ENCODE results near the gene GPRIN3. TPM values are rescaled to one million over a fixed set of nuclear protein-coding genes. Genes with fewer than 3 reads are reported as not detected.
"Not testable (repeated sequence)": the region's sequence is repeated elsewhere in the genome, so short reads cannot be mapped to it uniquely, and the experiment has no call there.

Gene GPRIN3
- total and polyA plus RNA-seq, 2 of the 13 experiments (the other 11 are each of a cell fraction or from before 2014, with no cell fraction given): not detected

DNA sequence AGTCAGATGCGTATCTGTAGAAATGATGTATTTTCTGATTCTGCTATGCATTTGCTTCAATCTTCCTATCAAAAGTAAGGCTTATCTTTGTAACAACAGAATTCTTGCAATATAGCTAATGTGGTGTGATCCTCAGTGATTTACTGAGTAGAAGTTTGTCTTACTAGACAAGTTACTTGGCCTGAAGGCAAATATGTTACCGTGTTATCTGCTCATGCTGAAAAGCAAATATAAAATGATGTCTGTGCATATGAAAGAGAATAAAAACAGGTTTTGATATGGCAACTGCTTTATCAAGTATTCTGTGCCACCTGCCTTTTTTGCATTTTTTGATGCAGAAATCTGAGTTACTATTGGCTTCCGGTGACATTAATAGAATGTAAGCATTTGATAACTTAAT, 103.7 kb downstream of the GPRIN3 start:
- H4K20me1 ChIP-seq (ENCODE audit: insufficient read depth, low read length): no peaks in the 10 kb centered on the region
- no peak overlapping the region for H3K27ac ChIP-seq (ENCODE audit: extremely low read length, insufficient read depth, low read length)
- FAIRE-seq (no peak), DNase-seq (ENCODE audit: low spot score) (no peak), ATAC-seq (no peak)
- H2AFZ ChIP-seq (ENCODE audit: low read length): no peak overlapping the region
- ChIA-PET CTCF (ENCODE audit: low intra/inter-chr PET ratio, low total read pairs) (no interaction called here), POLR2A (no interaction called here)
- in situ Hi-C loops (cut with HindIII; ENCODE audit: extremely low pct_ligation_motif_present, low pct_unique_long_range_greater_than_20kb): no loop called here
- H3K9me3 ChIP-seq (ENCODE audit: low read length): no peaks in the 10 kb centered on the region
- H3K4me3 ChIP-seq (replicated peaks in 1 of 3; ENCODE audit: insufficient read depth in 1 of 3, low read depth in 2 of 3, low read length in 3 of 3): no peak overlapping the region
- WGBS (ENCODE audit: low lambda C conversion rate): 37% methylated on average over 3 of the region's 3 CpGs
- no peaks in the 10 kb centered on the region for H3K36me3 ChIP-seq (replicated peaks in 1 of 2; ENCODE audit: control insufficient read depth in 1 of 2, insufficient read depth in 2 of 2, low read length in 2 of 2)
- H3K79me2 ChIP-seq (ENCODE audit: insufficient read depth, low read length): no peaks in the 10 kb centered on the region
- intact Hi-C loops (cut with micrococcal nuclease; ENCODE audit: unreplicated experiment): no loop called here
- no peak overlapping the region for H3K9ac ChIP-seq (ENCODE audit: insufficient read depth, low read depth, low read length)
- H3K4me2 ChIP-seq (ENCODE audit: low read depth, low read length): no peak overlapping the region
- no peaks in the 10 kb centered on the region; a peak in 1 of 5 replicates for H3K27me3 ChIP-seq (ENCODE audit: control insufficient read depth in 1 of 2, insufficient read depth in 2 of 2, low read length in 2 of 2)
- no peak for TF ChIP-seq ZNF766 (CRISPR knock-in tag; IDR thresholded peaks at IDR 0.05; ENCODE audit: borderline replicate concordance)
- no peak for TF ChIP-seq SIX1 (CRISPR knock-in tag; IDR thresholded peaks at IDR 0.05; ENCODE audit: borderline replicate concordance)
- BruUV-seq (replicated peaks): no TSS peak
- no peaks in the 10 kb centered on the region for H3K4me1 ChIP-seq (ENCODE audit: insufficient read depth, low read length)

GRCh38 chr4:89199394-89199793, 108.2 kb downstream of the GPRIN3 start:
- WGBS (ENCODE audit: low lambda C conversion rate): 100% methylated on average over 1 of the region's 1 CpG
- in situ Hi-C loops (cut with HindIII; ENCODE audit: extremely low pct_ligation_motif_present, low pct_unique_long_range_greater_than_20kb); H3K27me3 ChIP-seq (ENCODE audit: control insufficient read depth in 1 of 2, insufficient read depth in 2 of 2, low read length in 2 of 2); H3K36me3 ChIP-seq (replicated peaks in 1 of 2; ENCODE audit: control insufficient read depth in 1 of 2, insufficient read depth in 2 of 2, low read length in 2 of 2); H3K9ac ChIP-seq (ENCODE audit: insufficient read depth, low read depth, low read length); H3K79me2 ChIP-seq (ENCODE audit: insufficient read depth, low read length); POLR2A ChIA-PET; intact Hi-C loops (cut with micrococcal nuclease; ENCODE audit: unreplicated experiment); H3K4me2 ChIP-seq (ENCODE audit: low read depth, low read length); H4K20me1 ChIP-seq (ENCODE audit: insufficient read depth, low read length); H3K9me3 ChIP-seq (ENCODE audit: low read length); H3K4me3 ChIP-seq (replicated peaks in 1 of 3; ENCODE audit: insufficient read depth in 1 of 3, low read depth in 2 of 3, low read length in 3 of 3); H3K27ac ChIP-seq (ENCODE audit: extremely low read length, insufficient read depth, low read length); H2AFZ ChIP-seq (ENCODE audit: low read length); DNase-seq (ENCODE audit: low spot score); CTCF ChIA-PET (ENCODE audit: low intra/inter-chr PET ratio, low total read pairs); ATAC-seq; FAIRE-seq; BruUV-seq (replicated peaks): not testable (repeated sequence)
- H3K4me1 ChIP-seq (ENCODE audit: insufficient read depth, low read length): peaks cover 11% of the 10 kb centered on the region

DNA sequence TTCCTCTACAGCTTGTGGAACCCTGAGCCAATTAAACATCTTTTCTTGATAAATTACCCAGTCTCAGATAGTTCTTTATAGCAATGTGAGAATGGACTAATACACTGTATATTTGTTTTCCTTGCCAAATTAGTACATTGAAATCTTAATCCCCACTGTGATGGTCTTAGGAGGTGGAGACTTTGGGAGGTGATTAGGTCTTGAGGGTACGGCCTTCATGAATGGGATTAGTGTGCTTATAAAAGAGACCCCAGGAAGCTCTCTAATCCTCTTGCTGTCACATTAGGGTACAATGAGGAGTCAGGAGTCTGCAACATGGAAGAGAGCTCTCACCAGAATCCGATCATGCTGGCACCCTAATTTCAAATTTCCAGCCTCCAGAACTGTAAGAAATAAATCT, 109.7 kb downstream of the GPRIN3 start:
- H2AFZ ChIP-seq (ENCODE audit: low read length): no peak overlapping the region
- no TSS peak for BruUV-seq (replicated peaks)
- no peaks in the 10 kb centered on the region for H3K9me3 ChIP-seq (ENCODE audit: low read length)
- in situ Hi-C loops (cut with HindIII; ENCODE audit: extremely low pct_ligation_motif_present, low pct_unique_long_range_greater_than_20kb) (no loop called here), intact Hi-C loops (cut with micrococcal nuclease; ENCODE audit: unreplicated experiment) (no loop called here)
- TF ChIP-seq THAP11 (CRISPR knock-in tag; IDR thresholded peaks at IDR 0.05) (no peak), ATRX (CRISPR knock-in tag; IDR thresholded peaks at IDR 0.05; ENCODE audit: borderline replicate concordance) (no peak), SALL1 (CRISPR knock-in tag; IDR thresholded peaks at IDR 0.05) (no peak), PATZ1 (CRISPR knock-in tag; IDR thresholded peaks at IDR 0.05) (no peak)
- H3K4me2 ChIP-seq (ENCODE audit: low read depth, low read length): no peak overlapping the region
- ChIA-PET POLR2A (no interaction called here), CTCF (ENCODE audit: low intra/inter-chr PET ratio, low total read pairs) (no interaction called here)
- H3K36me3 ChIP-seq (replicated peaks in 1 of 2; ENCODE audit: control insufficient read depth in 1 of 2, insufficient read depth in 2 of 2, low read length in 2 of 2): no peaks in the 10 kb centered on the region
- H3K9ac ChIP-seq (ENCODE audit: insufficient read depth, low read depth, low read length): no peak overlapping the region
- H3K27me3 ChIP-seq (ENCODE audit: control insufficient read depth in 1 of 2, insufficient read depth in 2 of 2, low read length in 2 of 2): no peaks in the 10 kb centered on the region
- H3K27ac ChIP-seq (ENCODE audit: extremely low read length, insufficient read depth, low read length): no peak overlapping the region
- 69% methylated on average over 2 of the region's 2 CpGs for WGBS (ENCODE audit: low lambda C conversion rate)
- no peak overlapping the region for H3K4me3 ChIP-seq (replicated peaks in 1 of 3; ENCODE audit: insufficient read depth in 1 of 3, low read depth in 2 of 3, low read length in 3 of 3)
- no peaks in the 10 kb centered on the region for H4K20me1 ChIP-seq (ENCODE audit: insufficient read depth, low read length)
- no peak for FAIRE-seq
- no peak for ATAC-seq
- H3K4me1 ChIP-seq (ENCODE audit: insufficient read depth, low read length): peaks cover 11% of the 10 kb centered on the region
- no peaks in the 10 kb centered on the region for H3K79me2 ChIP-seq (ENCODE audit: insufficient read depth, low read length)
- no peak for DNase-seq (ENCODE audit: low spot score)

Data from HepG2 (cell line).